ENCODE results near the gene BHLHA15. TPM values are rescaled to one million over a fixed set of nuclear protein-coding genes. Genes with fewer than 3 reads are reported as not detected.

Gene BHLHA15
- total and polyA plus RNA-seq, 2 donors (not counting 1 experiment from before 2014, with no cell fraction given), result 0.33 TPM; not detected in 1

- Histone ChIP-seq H3K79me2 (ENCODE audit: control insufficient read depth, insufficient read depth, low read length) (no peaks in the 10 kb centered on the region), H4K20me1 (ENCODE audit: control insufficient read depth, extremely low read depth, insufficient read depth, low read length) (no peaks in the 10 kb centered on the region), H3K9ac (ENCODE audit: insufficient read depth, low read length) (no peak overlapping the region), H3K27ac (ENCODE audit: insufficient read depth, low read length) (no peak overlapping the region), H2AFZ (ENCODE audit: low read length) (no peak overlapping the region), H3K9me3 (ENCODE audit: control insufficient read depth, insufficient read depth, low read depth, low read length) (no peaks in the 10 kb centered on the region), H3K4me2 (ENCODE audit: extremely low read depth, insufficient read depth, low read length) (no peak overlapping the region), H3K36me3 (ENCODE audit: control insufficient read depth, insufficient read depth, low read length) (no peaks in the 10 kb centered on the region), H3K4me1 (ENCODE audit: control insufficient read depth, extremely low read depth, insufficient read depth, low read length) (no peaks in the 10 kb centered on the region), H3K4me3 (replicated peaks in 1 of 4; ENCODE audit: control extremely low read depth in 1 of 4, insufficient read depth in 1 of 4, low read depth in 3 of 4, low read length in 4 of 4) (no peak overlapping the region), H3K27me3 (ENCODE audit: control insufficient read depth, insufficient read depth, low read length) (no peaks in the 10 kb centered on the region)
- no peak for DNase-seq (ENCODE audit: low read depth in 2 of 2)
- no peak for TF ChIP-seq EZH2 (IDR thresholded peaks at IDR 0.05; ENCODE audit: low read length, missing control alignments)
- no peak for TF ChIP-seq CTCF (conservative IDR thresholded peaks at IDR 0.05 in 1 of 2, IDR thresholded peaks at IDR 0.05 in 1 of 2; ENCODE audit: low read depth in 1 of 2, low read length in 2 of 2)
These were observed 40.3 kb upstream of the BHLHA15 start for GRCh38 chr7:98170966-98171365.

- H3K4me2 ChIP-seq (ENCODE audit: extremely low read depth, insufficient read depth, low read length), result no peak overlapping the region
- no peaks in the 10 kb centered on the region for H4K20me1 ChIP-seq (ENCODE audit: control insufficient read depth, extremely low read depth, insufficient read depth, low read length)
- TF ChIP-seq EZH2 (IDR thresholded peaks at IDR 0.05; ENCODE audit: low read length, missing control alignments) (no peak), CTCF (conservative IDR thresholded peaks at IDR 0.05 in 1 of 2, IDR thresholded peaks at IDR 0.05 in 1 of 2; ENCODE audit: low read depth in 1 of 2, low read length in 2 of 2) (no peak)
- no peaks in the 10 kb centered on the region for H3K36me3 ChIP-seq (ENCODE audit: control insufficient read depth, insufficient read depth, low read length)
- no peaks in the 10 kb centered on the region for H3K4me1 ChIP-seq (ENCODE audit: control insufficient read depth, extremely low read depth, insufficient read depth, low read length)
- H3K4me3 ChIP-seq (replicated peaks in 1 of 4; ENCODE audit: control extremely low read depth in 1 of 4, insufficient read depth in 1 of 4, low read depth in 3 of 4, low read length in 4 of 4), result no peak overlapping the region
- DNase-seq (ENCODE audit: low read depth in 2 of 2), result no peak
- no peaks in the 10 kb centered on the region for H3K79me2 ChIP-seq (ENCODE audit: control insufficient read depth, insufficient read depth, low read length)
- no peak overlapping the region for H2AFZ ChIP-seq (ENCODE audit: low read length)
- no peak overlapping the region for H3K27ac ChIP-seq (ENCODE audit: insufficient read depth, low read length)
- H3K9ac ChIP-seq (ENCODE audit: insufficient read depth, low read length), result no peak overlapping the region
- H3K9me3 ChIP-seq (ENCODE audit: control insufficient read depth, insufficient read depth, low read depth, low read length), result no peaks in the 10 kb centered on the region
- H3K27me3 ChIP-seq (ENCODE audit: control insufficient read depth, insufficient read depth, low read length), result no peaks in the 10 kb centered on the region
These were observed 39.8 kb upstream of the BHLHA15 start for GRCh38 chr7:98171449-98171848.

- TF ChIP-seq EZH2 (IDR thresholded peaks at IDR 0.05; ENCODE audit: low read length, missing control alignments), result no peak
- no peak for TF ChIP-seq CTCF (conservative IDR thresholded peaks at IDR 0.05 in 1 of 2, IDR thresholded peaks at IDR 0.05 in 1 of 2; ENCODE audit: low read depth in 1 of 2, low read length in 2 of 2)
- no peak for DNase-seq (ENCODE audit: low read depth in 2 of 2)
- no peak overlapping the region for H3K9ac ChIP-seq (ENCODE audit: insufficient read depth, low read length)
These were observed 36.6 kb upstream of the BHLHA15 start for GRCh38 chr7:98174334-98175259.

More at GRCh38 chr7:98174334-98175259, 36.6 kb upstream of the BHLHA15 start:
- Histone ChIP-seq H3K4me3 (replicated peaks in 1 of 4; ENCODE audit: control extremely low read depth in 1 of 4, insufficient read depth in 1 of 4, low read depth in 3 of 4, low read length in 4 of 4) (no peak overlapping the region), H3K4me1 (ENCODE audit: control insufficient read depth, extremely low read depth, insufficient read depth, low read length) (no peaks in the 10 kb centered on the region), H3K36me3 (ENCODE audit: control insufficient read depth, insufficient read depth, low read length) (no peaks in the 10 kb centered on the region), H3K27ac (ENCODE audit: insufficient read depth, low read length) (no peak overlapping the region), H3K79me2 (ENCODE audit: control insufficient read depth, insufficient read depth, low read length) (no peaks in the 10 kb centered on the region), H3K27me3 (ENCODE audit: control insufficient read depth, insufficient read depth, low read length) (no peaks in the 10 kb centered on the region), H3K9me3 (ENCODE audit: control insufficient read depth, insufficient read depth, low read depth, low read length) (no peaks in the 10 kb centered on the region), H3K4me2 (ENCODE audit: extremely low read depth, insufficient read depth, low read length) (no peak overlapping the region), H4K20me1 (ENCODE audit: control insufficient read depth, extremely low read depth, insufficient read depth, low read length) (no peaks in the 10 kb centered on the region), H2AFZ (ENCODE audit: low read length) (no peak overlapping the region)
